Stimulated activated CD4-positive, alpha-beta T cell treated with anti-CD3 and anti-CD28 coated beads, Interleukin-4, amount 100 ng/mL, for 1 hour (primary cell): ENCODE data around the gene NFE2L2.
"Not testable (repeated sequence)": the region's sequence is repeated elsewhere in the genome, so short reads cannot be mapped to it uniquely, and the experiment has no call there.

Source experiments
- DNase-seq: peaks from one replicate; pipeline ENCODE4 v3.0.0-alpha.2; 2020

The NFE2L2 gene

DNA sequence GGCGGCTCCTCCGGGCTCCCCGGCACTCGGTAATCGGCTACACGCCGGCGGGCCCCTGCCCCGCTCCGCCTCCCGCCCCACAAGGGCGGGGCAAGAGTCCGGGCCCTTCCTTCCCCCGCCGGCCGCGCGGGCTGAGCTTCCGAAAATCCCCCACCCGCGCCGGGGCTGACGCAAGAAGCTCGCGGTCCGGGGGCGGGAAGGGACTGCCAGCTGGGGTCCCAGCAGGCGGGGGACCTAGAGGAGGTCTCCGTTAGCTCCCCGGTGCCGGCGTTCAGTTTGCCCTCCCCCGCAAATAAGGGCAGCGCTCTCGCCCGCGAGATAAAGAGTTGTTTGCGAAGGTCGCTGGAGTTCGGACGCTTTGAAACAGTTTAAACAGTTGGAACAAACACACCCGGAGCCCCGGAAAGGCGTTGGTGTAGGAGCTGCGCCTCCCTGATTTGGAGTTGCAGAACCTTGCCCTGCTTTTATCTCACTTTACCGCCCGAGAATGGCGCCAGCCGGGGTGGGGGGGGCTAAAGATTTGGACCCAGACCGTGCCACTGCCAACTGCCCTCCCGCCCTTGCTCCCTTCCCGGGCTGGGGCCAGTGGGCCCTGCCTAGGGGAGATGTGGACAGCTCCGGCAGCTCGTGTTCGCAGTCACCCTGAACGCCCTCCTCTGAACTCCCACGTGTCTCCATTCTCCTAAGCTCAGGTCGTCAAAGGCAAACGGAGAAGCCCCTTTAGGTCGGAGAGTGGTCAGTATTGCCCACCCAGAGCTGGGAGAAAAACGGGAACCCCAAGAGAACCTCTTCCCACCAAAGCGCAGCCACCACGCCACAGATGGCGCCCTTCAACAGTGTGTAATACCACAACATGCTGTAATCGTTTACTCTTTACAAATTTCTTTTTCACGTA, at the start of gene NFE2L2:
TSS of gene NFE2L2 (minus strand) at position 35 of the 895 bp plus-strand sequence. CDS start 151 bp downstream, outside the sequence.
- peak; percentile 98 for DNase-seq

GRCh38 chr2:177314194-177314593, 49.7 kb upstream of the NFE2L2 start:
- DNase-seq, result no peak

DNA sequence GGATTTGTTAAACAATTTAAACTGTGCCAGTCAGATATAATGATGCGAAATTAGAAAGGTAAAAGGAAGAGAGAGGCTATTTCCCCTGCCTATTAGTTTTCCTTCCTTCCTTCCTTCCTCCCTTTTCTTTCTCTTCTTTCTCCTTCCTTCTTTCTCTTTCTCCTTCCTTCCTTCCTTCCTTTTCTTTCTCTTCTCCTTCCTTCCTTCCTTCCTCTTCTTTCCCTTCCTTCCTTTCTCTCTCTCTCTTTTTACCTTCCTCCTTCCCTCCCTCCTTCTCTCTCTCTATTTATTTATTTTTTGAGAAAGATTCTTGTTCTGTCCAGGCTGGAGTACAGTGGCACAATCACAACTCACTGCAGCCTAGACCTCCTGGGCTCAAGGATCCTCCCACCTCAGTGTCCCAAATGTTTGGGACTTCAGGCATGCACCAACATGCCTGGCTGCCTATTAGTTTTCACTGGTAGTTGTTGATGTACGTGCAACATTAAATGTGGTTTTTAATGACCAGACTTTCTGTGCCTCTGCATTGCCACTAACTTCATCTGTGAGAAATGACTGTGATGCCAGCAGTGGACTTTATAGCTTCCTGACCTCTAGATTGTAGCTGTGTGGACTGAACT, 48.7 kb upstream of the NFE2L2 start:
- DNase-seq, result no peak

DNA sequence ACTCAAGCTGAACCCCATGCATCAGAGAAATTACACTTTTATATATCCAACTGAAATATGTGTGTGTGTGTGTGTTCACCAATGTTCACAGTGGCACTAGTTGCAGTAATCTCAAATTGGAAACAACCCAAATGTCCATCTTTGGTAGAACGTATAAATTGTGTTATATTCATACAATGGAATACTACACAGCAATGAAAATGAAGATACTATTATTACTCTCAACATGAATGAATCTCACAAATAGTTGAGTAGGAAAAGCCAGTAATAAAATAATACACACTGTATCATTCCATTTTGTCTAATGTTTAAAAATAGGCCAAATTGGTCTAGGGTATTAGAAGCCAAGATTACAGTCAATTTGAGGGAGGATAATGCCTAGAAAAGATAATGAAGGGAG, 48.0 kb upstream of the NFE2L2 start:
- no peak for DNase-seq

DNA sequence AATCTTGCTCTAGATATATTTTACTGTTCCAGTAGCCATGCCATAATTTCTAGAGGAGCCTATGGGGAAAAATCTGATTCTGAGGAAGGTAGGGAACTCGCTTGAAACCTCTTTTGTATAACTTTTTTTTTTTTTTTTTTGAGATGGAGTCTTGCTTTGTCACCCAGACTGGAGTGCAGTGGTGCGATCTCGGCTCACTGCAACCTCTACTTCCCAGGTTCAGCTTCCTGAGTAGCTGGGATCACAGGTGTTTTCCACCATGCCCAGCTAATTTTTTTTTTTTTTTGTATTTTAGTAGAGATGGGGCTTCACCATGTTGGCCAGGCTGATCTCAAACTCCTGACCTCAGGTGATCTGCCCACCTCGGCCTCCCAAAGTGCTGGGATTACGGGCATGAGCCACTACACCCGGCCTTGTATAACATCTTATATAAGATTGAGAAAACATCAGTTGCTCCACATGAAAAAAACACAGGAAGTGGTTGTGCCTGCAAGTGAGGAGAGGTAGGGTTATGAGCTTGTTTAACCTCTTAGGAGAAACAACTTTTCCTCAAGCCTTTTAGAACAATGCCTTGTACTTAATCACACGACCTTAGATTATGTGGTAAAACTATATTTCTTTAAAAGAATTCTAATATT, 45.3 kb upstream of the NFE2L2 start:
- not testable (repeated sequence) for DNase-seq

DNA sequence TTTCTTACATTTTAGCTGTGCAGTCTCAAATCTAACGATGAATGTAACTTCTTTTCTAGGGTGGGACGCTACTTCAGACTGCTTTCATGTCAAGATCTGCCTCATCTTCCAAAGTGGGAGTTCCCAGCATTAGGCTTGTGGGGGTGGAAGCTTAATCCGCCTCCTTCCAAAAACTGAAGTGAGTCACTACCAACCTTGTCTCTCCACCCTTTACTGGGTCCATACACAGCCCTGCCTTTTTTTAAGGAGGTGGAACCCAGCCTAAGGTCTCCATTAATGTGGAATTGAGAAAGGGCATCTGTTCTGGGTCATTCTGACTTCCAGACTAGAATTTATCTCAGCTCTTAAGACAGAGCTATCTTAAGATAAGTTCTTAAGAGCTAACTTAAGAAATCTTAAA, 42.0 kb upstream of the NFE2L2 start:
- DNase-seq, result no peak

DNA sequence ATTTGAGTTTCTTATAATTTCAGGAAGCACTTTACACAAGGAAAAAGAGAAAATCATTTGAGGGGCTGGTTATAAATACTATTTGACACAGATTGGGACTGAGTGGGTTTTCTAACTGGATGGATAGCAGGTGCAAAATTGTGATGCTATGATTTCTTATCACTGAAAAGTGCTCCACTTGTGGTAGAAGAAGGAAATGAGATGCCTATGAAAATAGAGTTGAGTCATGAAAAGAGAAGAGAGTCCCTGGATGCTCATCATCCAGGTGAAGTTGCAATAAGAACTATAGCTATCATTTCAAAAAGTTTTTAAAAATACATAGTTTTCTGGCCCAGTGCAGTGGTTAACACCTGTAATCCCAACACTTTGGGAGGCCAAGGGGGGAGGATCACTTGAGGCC, 39.4 kb upstream of the NFE2L2 start:
- DNase-seq, result no peak

- no peak for DNase-seq
Measured at GRCh38 chr2:177302552-177302951, 38.0 kb upstream of the NFE2L2 start.

- no peak for DNase-seq
Measured at GRCh38 chr2:177298191-177298590, 33.7 kb upstream of the NFE2L2 start.

DNA sequence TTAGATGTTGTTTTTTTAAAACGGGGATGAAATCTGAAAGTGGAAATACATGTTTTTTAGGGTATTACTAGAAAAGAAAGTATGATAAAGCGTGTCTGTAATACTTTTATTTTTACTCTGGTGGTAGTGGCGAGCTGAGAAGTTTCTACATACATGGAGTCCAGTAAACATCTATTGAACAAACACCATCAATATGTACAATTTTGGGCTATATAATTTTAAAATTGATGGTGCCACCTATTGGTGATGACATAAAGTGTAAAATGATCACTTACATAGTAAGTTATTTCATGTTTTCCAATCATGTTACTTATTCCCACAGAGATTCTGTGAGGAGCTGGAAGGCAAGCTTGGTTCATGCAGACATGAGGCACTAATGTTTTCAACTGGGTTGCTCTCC, 31.5 kb upstream of the NFE2L2 start:
- DNase-seq, result no peak

GRCh38 chr2:177295484-177295883, 31.0 kb upstream of the NFE2L2 start:
- no peak for DNase-seq

GRCh38 chr2:177291701-177292100, 27.2 kb upstream of the NFE2L2 start:
- no peak for DNase-seq

DNA sequence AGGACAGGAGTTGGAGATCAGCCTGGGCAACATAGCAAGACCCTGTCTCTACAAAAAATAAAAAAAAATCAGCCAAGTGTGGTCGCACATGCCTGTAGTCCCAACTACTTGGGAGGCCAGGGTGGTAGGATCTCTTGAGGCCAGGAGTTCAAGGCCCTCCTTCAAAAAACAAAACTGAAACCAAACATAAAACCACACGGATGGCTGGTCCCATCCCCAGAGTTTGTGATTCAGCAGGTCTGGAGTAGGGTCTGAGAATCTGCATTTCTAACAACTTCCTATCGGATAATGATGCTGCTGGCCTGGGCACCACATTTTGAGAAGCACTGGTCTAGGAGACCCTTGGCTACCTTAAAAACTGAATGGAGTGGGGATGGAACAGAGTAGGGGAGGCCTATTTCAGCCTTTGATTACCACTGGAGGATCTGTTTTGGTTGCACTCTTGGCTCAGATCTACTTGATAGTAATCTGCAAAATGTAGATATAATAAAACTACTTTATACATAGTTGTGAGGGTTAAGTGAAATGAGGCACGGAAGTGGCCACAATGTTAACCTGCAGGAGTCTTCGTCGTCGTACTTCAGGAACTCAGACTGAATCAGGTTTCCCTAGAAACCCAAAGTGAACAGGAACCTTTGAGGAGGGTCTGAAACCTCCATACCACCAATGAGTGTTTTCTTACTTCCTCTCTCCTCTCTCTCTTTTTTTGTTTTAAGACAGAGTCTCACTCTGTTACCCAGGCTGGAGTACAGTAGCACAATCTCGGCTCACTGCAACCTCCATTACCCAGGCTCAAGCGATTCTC, 25.5 kb upstream of the NFE2L2 start:
- no peak for DNase-seq

DNA sequence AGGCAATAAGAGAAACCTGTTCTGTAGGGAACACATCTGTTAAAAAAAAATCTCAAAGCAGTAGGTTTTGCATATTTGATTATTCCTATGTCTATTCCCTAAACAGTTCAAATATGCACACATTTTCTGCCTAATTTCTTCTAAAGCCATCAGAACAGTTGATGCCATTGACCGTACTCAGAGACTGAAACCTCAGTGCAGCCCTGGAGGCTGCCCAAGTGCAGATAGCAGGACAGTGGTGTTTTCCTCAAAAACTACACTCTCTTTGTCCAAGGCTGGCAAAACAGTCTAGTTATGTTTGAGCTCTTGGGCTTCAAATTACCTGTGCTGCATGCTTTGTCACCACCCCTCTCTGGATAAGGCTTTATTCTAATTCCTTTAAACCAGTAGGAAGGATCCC, 23.3 kb upstream of the NFE2L2 start:
- DNase-seq, result no peak

DNA sequence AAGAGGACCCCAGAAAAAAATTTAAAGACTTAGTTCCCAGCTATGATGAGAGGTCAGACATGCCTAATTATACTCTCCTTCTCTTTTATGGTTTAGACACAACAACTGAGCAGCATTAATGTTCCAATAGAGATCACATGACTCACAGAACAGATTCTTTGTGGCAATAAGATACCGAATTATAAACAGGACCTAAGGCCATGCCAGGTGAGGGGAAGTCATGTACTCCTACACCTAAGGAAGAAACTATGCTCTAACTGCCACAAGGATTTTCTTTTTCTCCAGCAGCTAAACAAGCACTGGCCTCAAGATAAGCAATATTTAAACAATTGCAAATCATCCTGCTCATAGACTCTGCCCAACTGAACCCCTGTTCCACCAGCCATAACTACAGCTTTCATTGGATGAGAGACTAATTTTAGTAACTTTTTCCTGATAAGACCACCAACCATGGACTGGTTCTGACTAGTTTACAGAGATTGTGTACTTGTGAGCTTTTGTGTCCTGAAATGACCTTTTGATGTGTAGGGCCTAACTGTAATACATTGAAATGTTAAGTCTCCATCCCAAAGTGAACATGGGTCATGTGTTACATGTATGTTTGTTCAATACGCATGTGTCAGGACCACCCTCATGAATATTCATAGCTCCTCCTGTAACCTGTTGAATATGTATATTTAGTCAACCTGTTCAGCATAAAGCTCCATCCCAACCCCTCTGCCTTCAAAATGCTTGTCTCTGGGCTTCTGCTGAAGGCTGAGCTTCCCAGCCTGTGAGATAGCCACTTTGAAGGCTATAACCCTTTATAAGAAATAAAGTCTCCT, 21.6 kb upstream of the NFE2L2 start:
- DNase-seq, result no peak

DNA sequence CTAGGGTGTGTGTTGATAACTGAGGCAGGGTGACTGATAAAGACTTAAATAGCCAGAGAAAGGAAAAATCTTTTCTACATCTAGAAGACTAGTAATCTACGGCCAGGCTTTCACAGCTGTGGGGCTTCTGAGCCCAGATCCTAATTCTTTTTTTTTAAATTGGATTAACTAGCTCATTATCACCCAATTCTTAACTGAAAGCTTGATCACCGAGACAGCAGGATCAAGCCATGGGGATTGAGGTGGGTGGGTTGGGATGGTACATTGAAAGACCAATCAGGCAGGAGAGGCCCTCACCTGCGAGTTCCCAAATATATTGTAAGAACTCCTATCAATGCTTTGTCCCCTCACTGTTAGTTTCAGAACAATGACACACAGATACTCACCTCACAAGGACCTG, 20.0 kb upstream of the NFE2L2 start:
- no peak for DNase-seq

DNA sequence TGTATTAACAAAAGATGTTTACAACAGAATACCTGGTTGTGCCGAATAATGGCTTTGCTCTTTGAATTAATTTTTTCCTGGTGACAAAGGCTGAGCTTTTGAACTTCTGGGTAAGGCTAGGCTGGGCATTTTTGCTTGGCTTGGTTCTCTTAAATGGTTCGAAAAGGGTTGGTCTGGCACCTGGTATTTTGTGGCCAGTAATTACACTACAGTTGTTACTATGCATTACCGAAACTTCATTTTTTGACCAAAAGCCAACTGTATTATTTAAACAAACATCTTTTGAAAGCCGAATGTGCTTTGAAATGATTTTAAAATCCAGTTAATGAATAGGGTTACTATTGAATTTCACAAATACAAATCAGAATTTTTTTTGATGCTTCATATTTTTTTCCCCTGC, 19.4 kb upstream of the NFE2L2 start:
- no peak for DNase-seq

GRCh38 chr2:177282787-177283572, 18.5 kb upstream of the NFE2L2 start:
- no peak for DNase-seq

DNA sequence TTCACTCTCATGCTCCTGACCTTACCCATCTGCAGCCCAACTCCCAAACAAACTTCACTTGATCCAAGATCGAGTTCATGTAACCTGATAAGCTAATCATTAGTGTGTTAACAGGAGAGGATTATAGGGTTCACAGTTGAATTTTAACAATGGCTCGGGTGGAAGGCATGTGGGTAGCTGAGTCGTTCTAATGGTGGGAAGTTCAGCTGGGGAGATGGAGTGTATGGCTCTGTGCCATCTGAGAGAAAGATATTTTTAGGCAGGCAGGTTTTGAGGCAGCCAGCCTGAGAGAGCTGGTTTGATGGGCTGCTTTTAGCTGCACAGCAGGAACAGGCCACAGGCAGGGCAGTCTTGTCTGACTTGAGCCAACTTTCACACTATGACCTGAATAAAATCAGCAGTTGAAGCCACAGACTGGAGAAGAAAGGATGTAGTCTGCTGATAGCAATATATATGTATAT, 17.7 kb upstream of the NFE2L2 start:
- DNase-seq, result no peak

DNA sequence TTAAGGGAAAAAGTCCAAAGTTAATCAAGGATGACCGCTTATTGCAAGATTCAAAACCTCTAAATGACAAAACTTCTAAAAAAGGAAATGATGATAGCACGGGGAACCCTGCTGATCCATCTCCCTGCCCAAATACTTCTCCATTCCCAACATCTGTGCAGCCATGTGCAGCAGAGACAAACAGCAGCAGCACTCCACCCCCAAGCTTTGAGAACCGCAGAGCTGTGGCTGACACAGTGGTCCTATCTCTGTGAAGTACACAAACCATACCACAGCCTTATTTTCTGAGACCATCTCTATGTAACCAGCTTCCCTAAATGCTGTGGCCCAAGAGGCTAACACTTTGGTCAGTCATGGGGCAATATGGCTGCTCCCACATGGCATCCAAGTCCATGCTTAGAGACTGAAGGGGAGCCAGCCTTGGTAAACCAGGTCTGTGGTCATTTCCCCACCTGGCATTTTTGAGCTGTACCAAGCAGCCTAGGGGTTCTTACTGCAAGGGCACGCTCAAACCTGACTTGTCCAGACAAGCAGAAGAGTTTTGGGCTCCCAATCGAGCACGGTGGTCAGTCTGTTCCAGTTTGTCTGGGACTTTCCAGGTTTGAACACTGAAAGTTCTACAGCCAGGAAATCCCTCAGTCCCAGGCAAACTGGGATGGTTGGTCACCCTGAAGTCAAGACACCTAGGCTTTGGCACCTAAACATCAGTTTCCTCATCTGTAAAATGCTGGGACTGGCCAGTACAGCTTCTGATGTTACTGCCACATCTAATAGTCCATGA, 17.1 kb upstream of the NFE2L2 start:
- no peak for DNase-seq
